Left lung (tissue), 10 donors: Measurements from ENCODE around the gene VAC14. TPM values are rescaled to one million over a fixed set of nuclear protein-coding genes. Genes with fewer than 3 reads are reported as not detected.

Experiments used
- ATAC-seq: fragments of 200-7000 bp; cut with Tn5 transposase; one replicate; pipeline ENCODE4 v1.9.1; 2020; ENCODE audit warnings: moderate library complexity
- DNase-seq, 4 donors: peaks; one replicate each; pipeline ENCODE4 v3.0.0-alpha.2; 2013 to 2020
- H3K27ac ChIP-seq, 2 donors: fragments of 200-600 bp; sonication (generic) in 1 of 2; one replicate each; pipeline versions ENCODE4 v1.5.0 to v1.8.0; 2020 to 2021
- H3K27me3 ChIP-seq, 2 donors: fragments of 200-600 bp; sonication (generic) in 1 of 2; one replicate each; pipeline versions ENCODE4 v1.5.0 to v1.8.0; 2020 to 2021
- H3K36me3 ChIP-seq, 2 donors: fragments of 200-600 bp; sonication (generic) in 1 of 2; one replicate each; pipeline versions ENCODE4 v1.5.0 to v1.8.0; 2020 to 2021
- H3K4me1 ChIP-seq, 2 donors: fragments of 200-600 bp; one replicate each; pipeline ENCODE4 v1.8.0; 2021
- H3K4me3 ChIP-seq, 2 donors: fragments of 200-600 bp; sonication (generic) in 1 of 2; one replicate each; pipeline versions ENCODE4 v1.5.0 to v1.8.0; 2020 to 2021; ENCODE audit warnings: mild to moderate bottlenecking in 1 of 2
- H3K9me3 ChIP-seq, 2 donors: fragments of 200-600 bp; sonication (generic) in 1 of 2; one replicate each; pipeline versions ENCODE4 v1.5.0 to v1.8.0; 2020 to 2021
- CTCF ChIP-seq, 2 donors: fragments of 200-600 bp; sonication (generic) in 1 of 2; IDR thresholded peaks; one replicate each; pipeline versions ENCODE4 v1.5.0 to v1.8.0; 2021; ENCODE audit warnings: antibody characterized with exemption in 2 of 2
- intact Hi-C, 2 donors: fragments of 100-400 bp; cut with DNase I; formaldehyde crosslinking; loops; one replicate each; pipeline versions ENCODE4 v1.11.2 to v1.14.2; 2022
- polyA plus RNA-seq, 6 donors: library from polyadenylated mRNA; unstranded; fragments of 120-200 nt; gene quantifications; one replicate each; pipeline ENCODE4 v1.2.1, GENCODE V29; 2013; ENCODE audit not compliant: insufficient read length in 6 of 6
- total RNA-seq, 2 donors: library from RNA; stranded (reverse); fragmentation: NEBNext Ultra II Directional; extraction: Animal tissue kit (Norgen Biotek cat#: 25700); gene quantifications; one replicate each; pipeline ENCODE4 v1.2.1, GENCODE V29; 2021
- donor health status: DM: no; HTN: yes; CAD: no.
- donor health status: DM: no; HTN: no; CAD: no.

VAC14 gene
- total and polyA plus RNA-seq, 8 donors, result 22.2 to 53.2 (median 29.2) TPM

GRCh38 chr16:70725912-70726828, 74.8 kb downstream of the VAC14 start:
- Histone ChIP-seq H3K36me3 (peaks cover 0 to 72% of the 10 kb centered on the region in 2 donors), H3K9me3 (no peaks in the 10 kb centered on the region), H3K4me1 (peaks cover 23 to 27% of the 10 kb centered on the region in 2 donors), H3K27me3 (no peaks in the 10 kb centered on the region), H3K27ac (peak overlapping the region; percentile 70 to 90), H3K4me3 (no peak overlapping the region)
- TF ChIP-seq CTCF (IDR thresholded peaks at IDR 0.05), result no peak
- DNase-seq, result peak in 2 of 4 donors; percentile 95 to 96
- intact Hi-C loops, result no loop called here
- peak; percentile 36 for ATAC-seq

GRCh38 chr16:70725024-70725911, 75.7 kb downstream of the VAC14 start:
- peak in 2 of 4 donors; percentile 85 to 93 for DNase-seq
- intact Hi-C loops, result no loop called here
- H3K9me3 ChIP-seq, result no peaks in the 10 kb centered on the region
- no peak for TF ChIP-seq CTCF (IDR thresholded peaks at IDR 0.05)
- no peaks in the 10 kb centered on the region for H3K27me3 ChIP-seq
- peak overlapping the region; percentile 70 to 90 for H3K27ac ChIP-seq
- H3K4me3 ChIP-seq, result no peak overlapping the region
- H3K4me1 ChIP-seq, result peaks cover 23 to 27% of the 10 kb centered on the region in 2 donors
- H3K36me3 ChIP-seq, result peaks cover 0 to 72% of the 10 kb centered on the region in 2 donors
- ATAC-seq, result peak; percentile 89

GRCh38 chr16:70724146-70725023, 76.6 kb downstream of the VAC14 start:
- Histone ChIP-seq H3K9me3 (no peaks in the 10 kb centered on the region), H3K27ac (peak overlapping the region; percentile 70 to 90), H3K4me1 (peaks cover 23 to 27% of the 10 kb centered on the region in 2 donors), H3K27me3 (no peaks in the 10 kb centered on the region), H3K4me3 (no peak overlapping the region), H3K36me3 (peaks cover 0 to 72% of the 10 kb centered on the region in 2 donors)
- intact Hi-C loops, result no loop called here
- no peak for ATAC-seq
- DNase-seq, result no peak
- no peak for TF ChIP-seq CTCF (IDR thresholded peaks at IDR 0.05)

DNA sequence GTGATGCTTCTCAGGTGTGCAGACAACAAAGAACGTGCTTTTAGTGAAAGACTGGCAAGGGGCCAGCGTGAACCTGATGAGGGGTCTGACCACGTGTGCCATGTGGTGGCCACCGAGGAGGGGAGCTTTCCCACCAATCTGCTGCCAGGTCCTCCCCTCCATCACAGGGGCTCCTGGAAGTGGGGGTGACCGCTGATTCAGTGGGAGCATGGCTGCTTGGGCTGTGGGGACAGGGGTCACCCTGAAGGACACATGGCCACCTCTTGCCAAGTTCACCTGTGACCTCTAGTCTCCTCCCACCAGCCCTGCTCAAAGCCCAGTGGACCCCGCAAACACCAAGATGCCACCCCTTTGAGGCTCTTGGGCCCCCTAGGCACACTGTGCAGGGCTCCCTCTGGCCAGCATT, 77.2 kb downstream of the VAC14 start:
- ATAC-seq (no peak), DNase-seq (no peak)
- Histone ChIP-seq H3K27me3 (no peaks in the 10 kb centered on the region), H3K27ac (no peak overlapping the region), H3K4me3 (no peak overlapping the region), H3K9me3 (no peaks in the 10 kb centered on the region), H3K36me3 (peaks cover 0 to 71% of the 10 kb centered on the region in 2 donors), H3K4me1 (peaks cover 23 to 27% of the 10 kb centered on the region in 2 donors)
- intact Hi-C loops, result no loop called here
- no peak for TF ChIP-seq CTCF (IDR thresholded peaks at IDR 0.05)
